ENCODE data around the gene PGGHG. TPM values are rescaled to one million over a fixed set of nuclear protein-coding genes. Genes with fewer than 3 reads are reported as not detected.

PGGHG gene
- polyA plus RNA-seq, 1 donor (not counting 4 experiments of a cell fraction or from before 2014, with no cell fraction given): 4.3 TPM

DNA sequence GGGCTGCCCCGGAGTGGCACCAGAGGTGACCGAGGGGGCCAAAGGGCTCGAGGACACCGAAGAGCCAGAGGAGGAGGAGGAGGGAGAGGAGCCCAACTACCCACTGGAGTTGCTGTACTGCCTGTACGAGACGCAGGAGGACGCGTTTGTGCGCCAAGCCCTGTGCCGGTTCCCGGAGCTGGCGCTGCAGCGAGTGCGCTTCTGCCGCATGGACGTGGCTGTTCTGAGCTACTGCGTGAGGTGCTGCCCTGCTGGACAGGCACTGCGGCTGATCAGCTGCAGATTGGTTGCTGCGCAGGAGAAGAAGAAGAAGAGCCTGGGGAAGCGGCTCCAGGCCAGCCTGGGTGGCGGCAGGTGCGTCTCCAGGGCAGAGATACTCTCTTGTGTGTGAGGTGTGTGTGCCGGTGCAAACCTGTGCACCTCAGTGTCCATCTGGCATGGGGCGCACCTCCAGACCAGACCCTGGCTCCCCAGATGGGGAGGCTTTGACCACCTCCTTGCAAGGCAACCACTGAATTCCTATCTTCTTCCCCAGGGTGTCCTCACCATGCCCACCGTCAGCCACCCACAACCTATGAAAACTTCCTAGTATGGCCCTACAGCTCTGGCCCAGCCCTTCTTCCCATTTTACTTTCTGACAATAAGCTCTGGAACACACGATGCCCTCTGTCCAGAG, 7.3 kb upstream of the PGGHG start:
- peaks cover 67% of the 10 kb centered on the region for H3K27me3 ChIP-seq (ENCODE audit: control insufficient read depth, extremely low read depth, insufficient read depth, low read length)
- H3K4me3 ChIP-seq (ENCODE audit: control insufficient read depth in 2 of 3, extremely low read depth in 1 of 3, insufficient read depth in 2 of 3, low read depth in 1 of 3, low read length in 3 of 3): no peak overlapping the region
- no peaks in the 10 kb centered on the region for H3K79me2 ChIP-seq (ENCODE audit: control insufficient read depth, insufficient read depth, low read length)
- no peaks in the 10 kb centered on the region for H3K9me1 ChIP-seq (ENCODE audit: control insufficient read depth, extremely low read depth, insufficient read depth, low read length)
- H2AFZ ChIP-seq (ENCODE audit: control insufficient read depth, low read length): no peak overlapping the region
- DNase-seq (ENCODE audit: low read depth, low spot score) (no peak), FAIRE-seq (no peak)
- dilution Hi-C loops (cut with MboI; ENCODE audit: extremely low pct_ligation_motif_present, low sequenced_read_pairs): no loop called here
- H3K36me3 ChIP-seq (ENCODE audit: control insufficient read depth in 2 of 2, extremely low read depth in 1 of 2, insufficient read depth in 2 of 2, low read length in 2 of 2): no peaks in the 10 kb centered on the region
- no peaks in the 10 kb centered on the region for H4K20me1 ChIP-seq (ENCODE audit: control insufficient read depth, extremely low read depth, insufficient read depth, low read length)
- H3K9ac ChIP-seq (ENCODE audit: control insufficient read depth, extremely low read depth, insufficient read depth, low read length): no peak overlapping the region
- H3K9me3 ChIP-seq (ENCODE audit: control insufficient read depth, low read depth, low read length): no peaks in the 10 kb centered on the region
- H3K27ac ChIP-seq (ENCODE audit: control insufficient read depth, insufficient read depth, low read length): no peak overlapping the region
- H3K4me1 ChIP-seq (ENCODE audit: control insufficient read depth, extremely low read depth, insufficient read depth, low read length): no peaks in the 10 kb centered on the region
- H3K4me2 ChIP-seq (ENCODE audit: control insufficient read depth, extremely low read depth, insufficient read depth, low read depth, low read length): no peak overlapping the region
- TF ChIP-seq, protein P1, sequence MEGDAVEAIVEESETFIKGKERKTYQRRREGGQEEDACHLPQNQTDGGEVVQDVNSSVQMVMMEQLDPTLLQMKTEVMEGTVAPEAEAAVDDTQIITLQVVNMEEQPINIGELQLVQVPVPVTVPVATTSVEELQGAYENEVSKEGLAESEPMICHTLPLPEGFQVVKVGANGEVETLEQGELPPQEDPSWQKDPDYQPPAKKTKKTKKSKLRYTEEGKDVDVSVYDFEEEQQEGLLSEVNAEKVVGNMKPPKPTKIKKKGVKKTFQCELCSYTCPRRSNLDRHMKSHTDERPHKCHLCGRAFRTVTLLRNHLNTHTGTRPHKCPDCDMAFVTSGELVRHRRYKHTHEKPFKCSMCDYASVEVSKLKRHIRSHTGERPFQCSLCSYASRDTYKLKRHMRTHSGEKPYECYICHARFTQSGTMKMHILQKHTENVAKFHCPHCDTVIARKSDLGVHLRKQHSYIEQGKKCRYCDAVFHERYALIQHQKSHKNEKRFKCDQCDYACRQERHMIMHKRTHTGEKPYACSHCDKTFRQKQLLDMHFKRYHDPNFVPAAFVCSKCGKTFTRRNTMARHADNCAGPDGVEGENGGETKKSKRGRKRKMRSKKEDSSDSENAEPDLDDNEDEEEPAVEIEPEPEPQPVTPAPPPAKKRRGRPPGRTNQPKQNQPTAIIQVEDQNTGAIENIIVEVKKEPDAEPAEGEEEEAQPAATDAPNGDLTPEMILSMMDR (optimal IDR thresholded peaks at IDR 0.05 in 1 of 3, IDR thresholded peaks at IDR 0.05 in 1 of 3, conservative IDR thresholded peaks at IDR 0.05 in 1 of 3; ENCODE audit: extremely low read depth in 1 of 3, insufficient read depth in 2 of 3, low read length in 3 of 3): no peak
- no peak for TF ChIP-seq EZH2 (IDR thresholded peaks at IDR 0.05; ENCODE audit: low read length)

DNA sequence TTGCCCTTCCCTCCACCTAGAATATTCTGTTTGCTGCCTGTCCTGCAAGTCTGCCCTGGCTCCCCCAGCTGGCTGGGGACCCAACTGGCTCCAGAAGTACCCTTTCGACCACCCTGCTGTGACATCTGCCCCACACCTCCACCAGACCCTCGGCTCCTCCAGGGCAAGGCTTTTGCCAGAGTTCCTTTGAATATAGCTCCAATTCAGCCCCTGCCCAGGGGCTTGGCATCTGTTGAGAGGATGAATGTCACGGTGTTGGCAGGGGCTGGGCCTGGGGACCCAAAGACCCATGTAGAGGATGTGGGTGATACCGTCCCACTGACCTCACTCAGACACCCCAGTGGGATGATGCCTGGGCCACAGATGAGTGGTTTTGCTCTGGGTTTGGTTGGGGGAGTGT, 6.8 kb upstream of the PGGHG start:
- Histone ChIP-seq H3K4me2 (ENCODE audit: control insufficient read depth, extremely low read depth, insufficient read depth, low read depth, low read length) (no peak overlapping the region), H3K4me3 (ENCODE audit: control insufficient read depth in 2 of 3, extremely low read depth in 1 of 3, insufficient read depth in 2 of 3, low read depth in 1 of 3, low read length in 3 of 3) (no peak overlapping the region), H3K27ac (ENCODE audit: control insufficient read depth, insufficient read depth, low read length) (no peak overlapping the region), H3K9me3 (ENCODE audit: control insufficient read depth, low read depth, low read length) (no peaks in the 10 kb centered on the region), H3K79me2 (ENCODE audit: control insufficient read depth, insufficient read depth, low read length) (no peaks in the 10 kb centered on the region), H3K36me3 (ENCODE audit: control insufficient read depth in 2 of 2, extremely low read depth in 1 of 2, insufficient read depth in 2 of 2, low read length in 2 of 2) (no peaks in the 10 kb centered on the region), H3K4me1 (ENCODE audit: control insufficient read depth, extremely low read depth, insufficient read depth, low read length) (no peaks in the 10 kb centered on the region), H2AFZ (ENCODE audit: control insufficient read depth, low read length) (no peak overlapping the region), H3K9ac (ENCODE audit: control insufficient read depth, extremely low read depth, insufficient read depth, low read length) (no peak overlapping the region), H3K9me1 (ENCODE audit: control insufficient read depth, extremely low read depth, insufficient read depth, low read length) (no peaks in the 10 kb centered on the region), H3K27me3 (ENCODE audit: control insufficient read depth, extremely low read depth, insufficient read depth, low read length) (peaks cover 72% of the 10 kb centered on the region), H4K20me1 (ENCODE audit: control insufficient read depth, extremely low read depth, insufficient read depth, low read length) (no peaks in the 10 kb centered on the region)
- dilution Hi-C loops (cut with MboI; ENCODE audit: extremely low pct_ligation_motif_present, low sequenced_read_pairs): no loop called here
- FAIRE-seq (no peak), DNase-seq (ENCODE audit: low read depth, low spot score) (no peak)
- TF ChIP-seq, protein P1 (optimal IDR thresholded peaks at IDR 0.05 in 1 of 3, IDR thresholded peaks at IDR 0.05 in 1 of 3, conservative IDR thresholded peaks at IDR 0.05 in 1 of 3; ENCODE audit: extremely low read depth in 1 of 3, insufficient read depth in 2 of 3, low read length in 3 of 3): no peak
- TF ChIP-seq EZH2 (IDR thresholded peaks at IDR 0.05; ENCODE audit: low read length): no peak

Measured in keratinocyte (primary cell).